NCI-H1930 (cell line): ENCODE data around the gene CALHM6.

Source experiments
- DNase-seq, 2 experiments: peaks; one replicate each; lab custom pipeline; 2025; lab: John Stamatoyannopoulos, UW

The CALHM6 gene

DNA sequence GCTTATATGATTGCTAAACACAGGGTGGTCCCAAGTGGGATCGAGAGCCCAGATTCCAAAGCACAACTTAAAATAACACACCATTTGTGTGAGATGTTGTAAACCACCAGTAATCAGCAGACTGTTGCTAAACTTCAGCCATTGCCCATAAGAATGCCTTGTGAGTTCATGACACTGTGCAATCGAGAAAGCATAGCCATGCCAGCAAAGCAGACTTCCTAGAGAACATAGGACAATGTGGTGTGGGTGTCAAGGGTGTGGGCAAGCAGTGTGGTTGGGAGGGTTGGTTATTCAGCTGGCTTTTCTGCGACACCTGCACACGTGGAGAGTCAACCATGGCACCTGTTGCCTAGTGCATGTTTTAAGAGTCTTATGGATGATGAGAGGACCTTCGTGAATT lies 16.1 kb upstream of the CALHM6 start:
- DNase-seq, result no peak

DNA sequence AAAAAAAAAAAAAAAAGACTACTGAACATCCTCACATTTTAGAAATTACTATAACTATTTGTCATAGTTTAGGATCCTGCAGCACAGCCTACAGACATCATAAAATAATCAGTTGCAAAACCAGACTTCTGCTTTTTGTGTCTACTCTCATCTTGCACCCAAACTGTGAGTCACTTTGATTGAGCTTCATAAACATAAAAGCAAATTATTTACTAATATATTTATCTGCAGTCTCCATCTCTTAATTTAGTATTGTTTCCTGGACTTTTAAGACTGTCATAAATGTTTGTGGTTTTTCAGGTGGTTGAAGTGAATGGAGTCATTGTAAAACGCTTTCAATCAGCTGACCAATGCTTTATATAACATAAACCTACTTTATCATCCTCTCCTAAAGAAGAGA lies 14.8 kb upstream of the CALHM6 start:
- DNase-seq, result no peak

DNA sequence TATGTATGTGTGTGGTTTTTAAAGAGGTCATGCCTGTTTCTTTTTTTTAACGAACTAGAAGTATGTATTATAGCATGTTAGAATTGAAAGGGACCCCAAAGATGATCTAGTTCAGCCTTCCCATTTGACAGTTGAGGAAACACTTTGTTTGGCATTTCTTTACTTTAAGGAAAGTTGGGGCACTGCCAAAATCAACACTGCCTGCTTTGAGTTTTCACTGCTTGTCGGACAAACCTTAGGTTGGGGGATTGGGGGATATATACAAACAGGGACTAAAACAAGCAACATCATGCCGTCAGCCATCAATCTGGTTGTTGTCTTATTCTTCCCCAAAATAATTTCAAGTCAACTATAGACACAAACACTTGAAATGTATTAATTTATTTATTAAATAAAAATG lies 14.1 kb upstream of the CALHM6 start:
- no peak for DNase-seq

DNA sequence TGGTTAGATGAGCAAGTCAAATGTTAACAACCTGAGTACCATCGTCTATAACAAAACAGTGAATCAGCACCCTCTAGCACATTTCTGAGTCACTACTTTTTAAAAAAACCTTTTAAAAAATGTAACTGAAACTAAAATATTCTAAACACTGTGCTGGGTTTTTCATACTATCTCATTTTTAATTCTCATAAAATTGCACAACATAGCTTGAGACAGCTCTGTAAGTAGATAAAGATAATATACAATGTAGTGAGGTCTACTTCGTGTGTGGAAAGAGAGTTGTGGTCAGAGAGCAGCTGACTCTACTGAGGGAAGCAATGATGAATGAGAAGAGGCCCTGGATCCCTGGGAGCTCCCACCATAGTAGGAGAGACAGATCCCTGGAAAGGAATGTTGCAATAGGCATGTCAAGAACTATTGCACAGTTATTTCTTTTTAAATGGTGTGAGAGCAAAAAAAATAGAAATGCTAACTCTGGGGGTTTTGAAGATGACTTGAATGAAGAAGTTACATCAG lies 13.6 kb upstream of the CALHM6 start:
- DNase-seq, result no peak

DNA sequence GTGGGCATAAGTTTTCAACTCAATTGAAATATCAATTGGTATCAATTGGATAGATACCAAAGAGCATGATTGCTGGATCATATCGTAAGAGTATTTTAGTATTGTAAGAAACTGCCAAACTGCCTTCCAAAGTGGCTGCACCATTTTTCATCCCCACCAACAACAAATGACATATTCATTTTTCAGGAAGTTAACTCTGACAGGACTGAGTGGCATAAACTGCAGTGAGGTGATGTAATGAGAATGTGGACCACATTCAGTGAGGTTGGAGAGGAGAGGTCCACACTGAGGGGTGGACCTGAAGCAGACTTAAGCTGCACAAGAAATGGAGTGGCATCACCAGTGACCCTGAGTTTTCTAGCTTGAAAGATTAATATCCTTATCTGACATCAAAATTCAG lies 11.6 kb upstream of the CALHM6 start:
- no peak for DNase-seq

DNA sequence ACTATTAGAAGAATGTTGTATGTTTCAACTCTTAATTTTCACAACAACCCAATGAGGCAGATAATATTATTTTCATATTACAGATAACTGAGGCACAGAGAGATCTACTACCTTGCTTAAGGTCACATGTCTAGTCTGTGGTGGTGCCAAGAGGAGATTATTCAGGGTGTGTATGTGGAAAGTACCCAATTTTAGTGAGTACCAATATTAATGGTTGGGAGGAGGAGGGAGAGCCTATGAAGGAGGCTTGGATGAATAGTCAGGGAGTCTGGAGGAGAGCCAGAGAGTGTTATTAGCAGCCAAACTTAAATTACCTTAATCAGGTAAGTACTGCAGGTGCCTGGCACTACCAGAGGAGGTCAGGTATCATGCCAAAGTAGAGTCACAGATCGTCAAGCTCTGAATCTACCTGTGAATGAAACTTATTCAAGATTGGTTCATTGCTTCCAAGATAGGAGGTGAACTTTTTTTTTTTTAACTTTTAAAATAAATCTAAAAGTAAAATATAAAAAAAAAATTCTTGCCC lies 10.9 kb upstream of the CALHM6 start:
- no peak for DNase-seq

DNA sequence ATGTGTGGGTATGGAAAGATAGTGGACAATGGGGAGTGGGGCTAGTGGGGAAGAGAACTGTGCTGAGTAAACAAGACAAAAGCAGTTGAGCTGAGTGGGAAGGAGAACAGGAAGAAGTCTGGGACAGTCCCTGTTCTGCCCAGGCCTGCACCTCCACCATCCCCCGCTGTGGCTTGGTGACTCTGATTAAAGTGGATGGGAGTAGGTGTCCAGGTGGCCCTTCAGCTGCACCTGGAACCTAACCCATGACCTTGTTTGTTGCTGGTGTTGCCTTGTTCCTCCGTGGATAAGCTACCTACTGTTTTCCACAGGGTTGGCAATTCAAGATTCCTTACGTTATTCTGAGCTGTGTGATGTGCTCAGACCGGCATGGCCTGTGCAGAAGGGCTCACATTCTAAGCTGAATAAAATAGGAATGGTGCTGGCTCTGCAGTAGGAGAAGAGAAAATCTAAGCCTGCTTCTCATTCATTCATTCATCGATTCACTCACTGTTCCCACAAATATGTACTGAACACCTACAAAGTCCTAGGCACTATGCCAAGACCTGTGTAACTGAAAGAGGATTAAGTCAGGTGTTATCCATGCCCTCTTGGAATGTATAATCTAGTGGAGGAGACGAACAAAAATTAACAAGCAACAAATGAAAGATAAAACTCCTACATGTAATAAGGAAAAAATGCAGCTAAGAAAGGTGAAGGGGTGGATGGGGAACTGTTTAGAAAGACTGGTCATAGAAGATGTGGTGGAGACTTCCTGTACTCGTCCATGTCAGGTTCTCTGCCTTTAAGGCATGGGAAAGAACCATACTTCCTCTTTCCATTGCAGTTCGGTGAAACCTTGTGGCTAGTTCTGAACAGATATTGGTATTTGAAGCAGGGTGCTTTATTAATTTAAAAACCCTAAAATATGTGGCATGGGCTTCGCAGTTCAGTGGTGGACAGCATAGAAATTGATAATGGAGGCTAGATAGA lies 10.1 kb upstream of the CALHM6 start:
- no peak for DNase-seq

DNA sequence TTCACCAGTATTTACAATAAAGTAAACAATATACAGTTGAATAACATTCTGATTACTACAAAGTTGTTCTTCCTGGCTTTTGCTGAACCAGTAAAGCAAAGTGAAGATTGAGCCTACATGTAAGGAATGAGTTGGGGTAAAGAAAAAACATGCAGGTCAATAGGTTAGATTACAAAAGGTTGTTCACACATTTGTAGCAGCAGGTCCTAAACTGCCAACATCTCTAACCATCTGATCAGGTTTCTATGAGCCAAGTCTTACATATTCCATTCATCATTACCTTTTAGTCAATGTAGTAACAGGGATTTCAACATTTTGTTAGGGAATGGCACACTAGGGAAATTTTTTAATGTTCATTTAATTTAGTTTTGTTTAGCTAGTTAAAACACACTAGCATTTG lies 9.3 kb upstream of the CALHM6 start:
- DNase-seq, result no peak

DNA sequence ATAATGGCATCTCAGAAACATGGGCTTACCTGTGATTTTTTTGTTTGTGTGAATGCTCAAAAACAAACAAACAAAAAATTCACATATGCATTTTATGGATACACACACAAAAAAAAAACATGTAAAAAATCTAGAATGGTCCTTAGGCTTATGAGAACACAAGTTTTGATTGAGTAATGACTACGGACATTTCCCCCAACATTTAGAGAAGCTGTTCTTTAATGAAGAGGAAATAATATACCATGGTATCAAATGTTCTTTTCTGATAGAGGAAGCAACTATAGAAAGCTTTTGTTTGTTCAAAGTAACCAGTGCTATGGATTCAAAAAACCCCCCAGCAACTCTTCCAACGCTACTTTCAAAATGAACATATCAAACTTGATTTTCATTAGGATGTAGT lies 8.6 kb upstream of the CALHM6 start:
- DNase-seq, result no peak

DNA sequence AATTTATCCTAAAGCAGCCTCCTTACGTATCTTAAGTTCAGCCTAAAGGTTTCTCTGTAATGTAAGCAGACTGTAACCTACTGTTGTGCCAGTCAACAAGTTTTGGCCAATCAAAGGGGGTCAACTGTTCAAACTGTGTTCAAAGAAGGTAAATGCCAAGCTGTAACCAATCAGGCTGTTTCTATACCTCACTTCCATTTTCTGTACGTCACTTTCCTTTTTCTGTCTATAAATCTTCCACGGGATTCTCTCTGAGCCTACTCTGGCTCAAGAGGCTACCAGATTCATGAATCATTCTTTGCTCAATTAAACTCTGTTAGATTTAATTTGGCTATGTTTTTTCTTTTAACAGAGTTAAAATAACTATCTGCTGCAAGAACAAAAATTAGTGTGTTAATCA lies 5.1 kb upstream of the CALHM6 start:
- no peak for DNase-seq

DNA sequence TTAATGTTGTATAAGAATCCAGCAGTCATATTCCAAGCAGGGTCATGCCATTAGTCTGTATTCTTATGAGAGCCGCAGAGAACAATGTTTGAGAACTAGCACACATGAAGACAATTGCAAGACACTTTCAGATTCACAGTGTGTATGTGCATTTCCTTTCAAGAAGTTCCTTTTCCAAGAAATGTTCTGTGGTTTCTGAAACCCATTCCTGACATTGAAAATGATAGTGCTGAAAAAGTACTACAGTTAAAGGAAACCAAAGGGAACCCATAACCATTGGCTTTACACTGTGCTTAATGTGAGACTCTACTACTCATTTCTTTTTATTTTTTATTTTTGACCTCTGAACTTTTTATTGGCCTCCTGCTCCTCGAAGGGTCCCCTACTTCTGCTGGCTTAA lies 4.2 kb upstream of the CALHM6 start:
- no peak for DNase-seq

DNA sequence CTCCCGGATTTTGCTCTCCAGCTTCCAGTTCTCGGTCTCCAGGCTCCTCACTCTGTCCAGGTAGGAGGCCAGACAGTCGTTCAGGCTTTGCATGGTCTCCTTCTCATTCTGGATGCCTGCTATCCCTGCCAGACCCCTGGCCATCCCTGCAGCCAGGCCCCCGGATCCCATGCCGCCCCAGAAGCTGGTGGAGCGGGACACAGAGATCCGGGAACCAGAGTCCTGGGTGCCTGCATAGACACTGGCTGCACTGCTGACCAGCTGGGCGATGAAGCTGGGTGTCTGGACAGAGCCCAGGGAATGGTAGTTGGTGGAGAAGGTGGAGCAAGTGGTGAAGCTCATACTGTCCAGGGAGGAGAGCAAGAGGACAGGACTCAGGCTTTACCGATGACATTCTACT lies 2.9 kb upstream of the CALHM6 start:
- no peak for DNase-seq

DNA sequence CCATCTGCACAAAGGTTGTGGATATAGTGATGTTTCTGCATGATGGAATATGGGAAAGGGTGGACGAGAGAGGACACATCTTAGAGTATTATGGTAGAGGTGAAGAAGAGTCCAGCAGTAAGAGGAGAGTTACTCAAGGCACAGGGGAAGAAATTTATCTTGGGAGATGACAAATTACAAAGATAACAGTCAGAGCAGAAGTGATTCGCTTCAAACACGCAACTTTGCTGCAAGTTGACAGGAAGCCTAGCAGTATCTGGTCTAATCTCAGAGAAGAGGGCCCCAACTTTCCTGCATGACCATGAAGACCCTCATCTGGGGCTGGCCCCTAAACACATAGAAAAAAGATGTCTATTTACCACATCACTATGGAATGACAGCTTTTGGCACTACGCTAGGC lies 1.2 kb upstream of the CALHM6 start:
- no peak for DNase-seq

DNA sequence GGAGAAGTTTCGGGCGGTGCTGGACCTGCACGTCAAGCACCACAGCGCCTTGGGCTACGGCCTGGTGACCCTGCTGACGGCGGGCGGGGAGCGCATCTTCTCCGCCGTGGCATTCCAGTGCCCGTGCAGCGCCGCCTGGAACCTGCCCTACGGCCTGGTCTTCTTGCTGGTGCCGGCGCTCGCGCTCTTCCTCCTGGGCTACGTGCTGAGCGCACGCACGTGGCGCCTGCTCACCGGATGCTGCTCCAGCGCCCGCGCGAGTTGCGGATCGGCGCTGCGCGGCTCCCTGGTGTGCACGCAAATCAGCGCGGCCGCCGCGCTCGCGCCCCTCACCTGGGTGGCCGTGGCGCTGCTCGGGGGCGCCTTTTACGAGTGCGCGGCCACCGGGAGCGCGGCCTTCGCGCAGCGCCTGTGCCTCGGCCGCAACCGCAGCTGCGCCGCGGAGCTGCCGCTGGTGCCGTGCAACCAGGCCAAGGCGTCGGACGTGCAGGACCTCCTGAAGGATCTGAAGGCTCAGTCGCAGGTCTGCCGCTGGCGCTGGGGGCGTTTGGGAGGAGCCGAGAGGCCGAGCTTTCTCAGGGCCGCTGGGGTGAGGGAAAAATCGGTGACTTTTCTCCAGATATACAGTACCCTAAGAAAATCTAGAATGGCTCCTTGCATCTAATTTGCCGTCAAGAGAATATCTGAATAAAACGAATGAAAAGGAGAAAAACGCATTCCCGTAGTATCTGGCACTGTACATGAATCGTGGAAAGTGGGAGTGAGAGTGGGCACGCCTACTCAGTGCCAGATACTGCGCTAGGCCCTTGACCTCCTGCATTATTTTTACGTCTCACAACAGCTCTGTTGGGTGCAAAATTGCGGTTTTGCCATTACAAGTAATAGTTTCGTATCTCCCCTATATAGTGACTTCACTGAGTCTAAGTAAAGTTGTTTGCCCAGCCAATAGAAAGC lies 1.0 kb downstream of the CALHM6 start:
- peak; percentile 19 for DNase-seq

DNA sequence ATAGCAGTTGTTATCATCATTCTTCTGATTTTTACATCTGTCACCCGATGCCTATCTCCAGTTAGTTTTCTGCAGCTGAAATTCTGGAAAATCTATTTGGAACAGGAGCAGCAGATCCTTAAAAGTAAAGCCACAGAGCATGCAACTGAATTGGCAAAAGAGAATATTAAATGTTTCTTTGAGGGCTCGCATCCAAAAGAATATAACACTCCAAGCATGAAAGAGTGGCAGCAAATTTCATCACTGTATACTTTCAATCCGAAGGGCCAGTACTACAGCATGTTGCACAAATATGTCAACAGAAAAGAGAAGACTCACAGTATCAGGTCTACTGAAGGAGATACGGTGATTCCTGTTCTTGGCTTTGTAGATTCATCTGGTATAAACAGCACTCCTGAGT lies 2.1 kb downstream of the CALHM6 start:
- DNase-seq, result no peak

DNA sequence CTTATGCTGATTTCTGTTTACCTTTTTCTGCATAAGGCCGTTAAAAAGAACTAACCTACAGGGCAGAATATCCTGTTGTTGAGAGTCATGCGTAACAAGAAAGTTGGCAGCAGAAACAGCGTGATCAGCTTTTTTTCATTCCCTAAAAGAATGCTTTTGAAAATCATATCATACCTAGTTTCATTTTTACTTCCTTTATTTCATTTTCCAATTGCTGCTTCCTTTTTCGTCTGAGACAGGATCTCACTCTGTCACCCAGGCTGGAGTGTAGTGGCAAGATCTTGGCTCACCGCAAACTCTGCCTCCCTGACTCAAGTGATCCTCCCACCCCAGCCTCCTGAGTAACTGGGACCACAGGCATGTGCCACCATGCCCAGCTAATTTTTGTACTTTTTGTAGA lies 4.1 kb downstream of the CALHM6 start:
- no peak for DNase-seq

DNA sequence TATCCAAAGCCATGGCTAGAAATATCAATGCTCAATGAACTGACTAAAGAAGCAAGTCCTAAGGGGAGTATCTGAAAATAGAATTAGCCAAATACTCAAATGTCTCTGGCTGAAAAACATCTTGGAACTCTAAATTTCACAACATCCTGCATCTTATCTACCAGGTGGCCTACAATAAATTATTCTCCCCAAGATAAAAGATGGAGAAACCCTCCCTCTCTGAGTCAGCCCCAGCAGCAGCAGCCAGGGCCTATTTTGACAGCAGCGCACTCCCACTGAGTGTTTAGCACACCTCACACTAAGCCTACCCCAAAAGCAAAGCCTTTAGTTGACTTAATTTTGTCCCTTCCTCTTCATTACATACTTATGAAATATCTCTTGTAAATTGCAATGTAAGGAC lies 5.9 kb downstream of the CALHM6 start:
- no peak for DNase-seq

DNA sequence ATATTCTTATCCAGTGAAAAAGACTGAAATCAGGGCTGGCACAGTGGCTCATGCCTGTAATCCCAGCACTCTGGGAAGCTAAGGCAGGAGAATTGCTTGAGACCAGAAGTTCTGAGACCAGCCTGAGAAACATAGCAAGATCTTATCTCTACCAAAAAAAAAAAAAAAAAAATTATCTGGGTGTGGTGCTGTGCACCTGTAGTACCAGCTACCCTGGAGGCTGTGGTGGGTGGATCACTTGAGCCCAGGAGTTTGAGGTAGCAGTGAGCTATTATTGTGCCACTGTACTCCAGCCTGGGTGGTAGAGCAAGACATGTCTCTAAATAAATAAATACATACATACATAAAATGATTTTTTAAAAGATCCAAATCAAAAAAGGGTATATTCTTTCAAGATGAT lies 6.3 kb downstream of the CALHM6 start:
- no peak for DNase-seq

DNA sequence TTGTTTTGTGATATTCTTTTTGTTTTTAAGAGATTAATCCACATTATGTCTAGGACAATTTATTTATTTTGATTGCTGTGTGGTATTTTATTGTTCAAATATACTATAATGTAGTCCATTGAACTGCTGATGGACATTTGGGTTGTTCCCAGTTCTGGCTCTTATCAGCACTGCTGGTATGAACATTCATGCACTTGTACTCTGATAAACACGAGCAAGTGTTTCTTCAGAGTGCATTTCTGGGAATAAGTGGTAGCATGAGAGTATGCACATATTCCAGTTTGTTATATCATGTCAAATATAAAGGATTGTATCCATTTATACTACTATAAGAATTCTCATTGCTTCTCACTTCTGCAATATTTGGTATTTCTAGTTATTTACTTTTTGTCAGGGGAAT lies 7.1 kb downstream of the CALHM6 start:
- DNase-seq, result no peak

DNA sequence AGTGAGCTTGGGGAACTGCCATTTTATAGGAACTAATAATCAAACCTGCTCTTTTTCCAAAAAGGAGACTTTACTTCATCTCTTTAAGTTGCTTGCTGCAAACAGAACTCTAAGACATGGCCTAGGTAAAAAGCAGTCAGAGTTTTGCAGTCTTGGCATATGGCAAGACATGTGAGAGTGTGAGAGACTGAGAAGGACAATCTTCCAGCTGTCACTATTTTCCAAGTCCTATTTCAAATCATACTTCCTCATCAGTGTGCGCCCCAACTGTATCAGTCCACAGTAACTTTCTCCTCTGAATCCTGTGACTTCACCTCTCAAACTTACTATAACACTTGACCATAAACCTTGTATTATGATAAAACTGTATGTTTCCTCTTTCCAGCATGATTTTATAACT lies 10.4 kb downstream of the CALHM6 start:
- DNase-seq, result no peak

DNA sequence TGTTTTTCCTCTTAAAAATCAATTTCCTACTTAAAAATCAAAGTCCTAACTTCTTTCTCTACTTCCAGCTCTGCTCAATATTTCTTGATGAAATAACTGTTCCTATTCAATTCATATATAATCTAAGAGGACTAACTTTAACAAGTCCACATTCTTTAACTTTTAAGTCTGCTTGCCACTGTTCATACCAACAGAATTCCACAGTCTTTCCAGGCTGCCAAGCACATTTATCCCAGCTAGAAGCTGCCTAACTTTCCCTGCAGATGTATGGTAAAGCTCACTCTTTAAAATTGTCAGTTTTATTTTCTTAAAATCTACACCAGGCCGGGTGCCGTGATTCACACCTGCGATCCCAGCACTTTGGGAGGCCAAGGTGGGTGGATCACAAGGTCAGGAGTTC lies 11.5 kb downstream of the CALHM6 start:
- DNase-seq, result no peak

DNA sequence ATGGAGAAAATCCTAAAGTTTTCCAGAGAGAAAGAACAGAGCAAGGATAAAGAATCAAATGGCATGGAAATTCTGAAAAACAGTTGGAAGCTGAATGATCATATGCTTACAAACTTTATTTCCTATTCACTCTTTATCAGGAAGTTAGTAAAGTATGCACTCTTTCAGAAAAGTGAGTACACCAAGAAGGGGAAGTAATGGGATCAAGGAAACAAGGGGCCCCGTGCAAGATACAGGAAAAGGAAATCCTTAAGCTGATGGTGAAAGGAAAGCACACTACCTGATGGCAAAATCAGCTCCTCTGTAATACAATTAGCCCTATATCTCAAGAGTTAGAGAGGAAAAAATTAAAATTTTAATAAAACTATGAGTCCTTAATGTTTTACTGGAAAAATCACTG lies 14.0 kb downstream of the CALHM6 start:
- no peak for DNase-seq
